ENCODE measurements around the gene CTSK.
"Not testable (repeated sequence)": the region's sequence is repeated elsewhere in the genome, so short reads cannot be mapped to it uniquely, and the experiment has no call there.

CTSK gene

GRCh38 chr1:150807249-150808023 is 624 bp downstream of the CTSK start:
- Histone ChIP-seq H3K27me3 (replicated peaks; ENCODE audit: control insufficient read depth, insufficient read depth, low read length, poor library complexity, severe bottlenecking) (no peaks in the 10 kb centered on the region), H3K4me3 (ENCODE audit: insufficient read depth, low read depth, low read length, poor library complexity, severe bottlenecking) (no peak overlapping the region), H3K36me3 (ENCODE audit: control insufficient read depth, insufficient read depth, low read length) (peaks cover 16% of the 10 kb centered on the region), H3K4me1 (ENCODE audit: control insufficient read depth, insufficient read depth, low read length, poor library complexity, severe bottlenecking) (no peaks in the 10 kb centered on the region), H3K27ac (ENCODE audit: insufficient read depth, low read length, poor library complexity, severe bottlenecking) (no peak overlapping the region), H3K9me3 (ENCODE audit: control insufficient read depth, low read length) (no peaks in the 10 kb centered on the region)
- DNase-seq: no peak

- Histone ChIP-seq H3K27ac (ENCODE audit: insufficient read depth, low read length, poor library complexity, severe bottlenecking) (no peak overlapping the region), H3K27me3 (replicated peaks; ENCODE audit: control insufficient read depth, insufficient read depth, low read length, poor library complexity, severe bottlenecking) (no peaks in the 10 kb centered on the region), H3K4me1 (ENCODE audit: control insufficient read depth, insufficient read depth, low read length, poor library complexity, severe bottlenecking) (no peaks in the 10 kb centered on the region), H3K36me3 (ENCODE audit: control insufficient read depth, insufficient read depth, low read length) (peaks cover 1% of the 10 kb centered on the region), H3K4me3 (ENCODE audit: insufficient read depth, low read depth, low read length, poor library complexity, severe bottlenecking) (no peak overlapping the region), H3K9me3 (ENCODE audit: control insufficient read depth, low read length) (no peaks in the 10 kb centered on the region)
- DNase-seq: no peak
Measured at GRCh38 chr1:150805899-150806298, 2.2 kb downstream of the CTSK start.

GRCh38 chr1:150804671-150805070 is 3.4 kb downstream of the CTSK start:
- no peak for DNase-seq
- H3K27me3 ChIP-seq (replicated peaks; ENCODE audit: control insufficient read depth, insufficient read depth, low read length, poor library complexity, severe bottlenecking): no peaks in the 10 kb centered on the region
- no peaks in the 10 kb centered on the region for H3K9me3 ChIP-seq (ENCODE audit: control insufficient read depth, low read length)
- no peak overlapping the region for H3K27ac ChIP-seq (ENCODE audit: insufficient read depth, low read length, poor library complexity, severe bottlenecking)
- H3K4me3 ChIP-seq (ENCODE audit: insufficient read depth, low read depth, low read length, poor library complexity, severe bottlenecking): no peak overlapping the region
- H3K36me3 ChIP-seq (ENCODE audit: control insufficient read depth, insufficient read depth, low read length): no peaks in the 10 kb centered on the region
- no peaks in the 10 kb centered on the region for H3K4me1 ChIP-seq (ENCODE audit: control insufficient read depth, insufficient read depth, low read length, poor library complexity, severe bottlenecking)

- no peak for DNase-seq
- no peaks in the 10 kb centered on the region for H3K9me3 ChIP-seq (ENCODE audit: control insufficient read depth, low read length)
- no peak overlapping the region for H3K27ac ChIP-seq (ENCODE audit: insufficient read depth, low read length, poor library complexity, severe bottlenecking)
- H3K27me3 ChIP-seq (replicated peaks; ENCODE audit: control insufficient read depth, insufficient read depth, low read length, poor library complexity, severe bottlenecking): no peaks in the 10 kb centered on the region
- H3K4me1 ChIP-seq (ENCODE audit: control insufficient read depth, insufficient read depth, low read length, poor library complexity, severe bottlenecking): no peaks in the 10 kb centered on the region
- no peak overlapping the region for H3K4me3 ChIP-seq (ENCODE audit: insufficient read depth, low read depth, low read length, poor library complexity, severe bottlenecking)
- H3K36me3 ChIP-seq (ENCODE audit: control insufficient read depth, insufficient read depth, low read length): peaks cover 10% of the 10 kb centered on the region
Measured at GRCh38 chr1:150799089-150799488, 9.0 kb downstream of the CTSK start.

- peaks cover 10% of the 10 kb centered on the region for H3K36me3 ChIP-seq (ENCODE audit: control insufficient read depth, insufficient read depth, low read length)
- H3K4me3 ChIP-seq (ENCODE audit: insufficient read depth, low read depth, low read length, poor library complexity, severe bottlenecking): no peak overlapping the region
- no peaks in the 10 kb centered on the region for H3K4me1 ChIP-seq (ENCODE audit: control insufficient read depth, insufficient read depth, low read length, poor library complexity, severe bottlenecking)
- H3K9me3 ChIP-seq (ENCODE audit: control insufficient read depth, low read length): no peaks in the 10 kb centered on the region
- DNase-seq: no peak
- H3K27ac ChIP-seq (ENCODE audit: insufficient read depth, low read length, poor library complexity, severe bottlenecking): no peak overlapping the region
- H3K27me3 ChIP-seq (replicated peaks; ENCODE audit: control insufficient read depth, insufficient read depth, low read length, poor library complexity, severe bottlenecking): no peaks in the 10 kb centered on the region
Measured at GRCh38 chr1:150798525-150798924, 9.5 kb downstream of the CTSK start.

- DNase-seq: no peak
- Histone ChIP-seq H3K36me3 (ENCODE audit: control insufficient read depth, insufficient read depth, low read length) (peaks cover 10% of the 10 kb centered on the region), H3K4me3 (ENCODE audit: insufficient read depth, low read depth, low read length, poor library complexity, severe bottlenecking) (no peak overlapping the region), H3K4me1 (ENCODE audit: control insufficient read depth, insufficient read depth, low read length, poor library complexity, severe bottlenecking) (no peaks in the 10 kb centered on the region), H3K9me3 (ENCODE audit: control insufficient read depth, low read length) (no peaks in the 10 kb centered on the region), H3K27ac (ENCODE audit: insufficient read depth, low read length, poor library complexity, severe bottlenecking) (no peak overlapping the region), H3K27me3 (replicated peaks; ENCODE audit: control insufficient read depth, insufficient read depth, low read length, poor library complexity, severe bottlenecking) (no peaks in the 10 kb centered on the region)
Measured at GRCh38 chr1:150796374-150796773, 11.7 kb downstream of the CTSK start.

- DNase-seq; H3K4me3 ChIP-seq (ENCODE audit: insufficient read depth, low read depth, low read length, poor library complexity, severe bottlenecking); H3K27ac ChIP-seq (ENCODE audit: insufficient read depth, low read length, poor library complexity, severe bottlenecking); H3K36me3 ChIP-seq (ENCODE audit: control insufficient read depth, insufficient read depth, low read length); H3K27me3 ChIP-seq (replicated peaks; ENCODE audit: control insufficient read depth, insufficient read depth, low read length, poor library complexity, severe bottlenecking); H3K4me1 ChIP-seq (ENCODE audit: control insufficient read depth, insufficient read depth, low read length, poor library complexity, severe bottlenecking); H3K9me3 ChIP-seq (ENCODE audit: control insufficient read depth, low read length): not testable (repeated sequence)
Measured at GRCh38 chr1:150793778-150794177, 14.3 kb downstream of the CTSK start.

GRCh38 chr1:150793221-150793620 is 14.8 kb downstream of the CTSK start:
- DNase-seq: no peak
- Histone ChIP-seq H3K4me1 (ENCODE audit: control insufficient read depth, insufficient read depth, low read length, poor library complexity, severe bottlenecking) (no peaks in the 10 kb centered on the region), H3K9me3 (ENCODE audit: control insufficient read depth, low read length) (no peaks in the 10 kb centered on the region), H3K36me3 (ENCODE audit: control insufficient read depth, insufficient read depth, low read length) (peaks cover 2% of the 10 kb centered on the region), H3K4me3 (ENCODE audit: insufficient read depth, low read depth, low read length, poor library complexity, severe bottlenecking) (no peak overlapping the region), H3K27ac (ENCODE audit: insufficient read depth, low read length, poor library complexity, severe bottlenecking) (no peak overlapping the region), H3K27me3 (replicated peaks; ENCODE audit: control insufficient read depth, insufficient read depth, low read length, poor library complexity, severe bottlenecking) (no peaks in the 10 kb centered on the region)

- H3K4me3 ChIP-seq (ENCODE audit: insufficient read depth, low read depth, low read length, poor library complexity, severe bottlenecking): no peak overlapping the region
- no peaks in the 10 kb centered on the region for H3K9me3 ChIP-seq (ENCODE audit: control insufficient read depth, low read length)
- DNase-seq: no peak
- no peak overlapping the region for H3K27ac ChIP-seq (ENCODE audit: insufficient read depth, low read length, poor library complexity, severe bottlenecking)
- no peaks in the 10 kb centered on the region for H3K36me3 ChIP-seq (ENCODE audit: control insufficient read depth, insufficient read depth, low read length)
- no peaks in the 10 kb centered on the region for H3K27me3 ChIP-seq (replicated peaks; ENCODE audit: control insufficient read depth, insufficient read depth, low read length, poor library complexity, severe bottlenecking)
- no peaks in the 10 kb centered on the region for H3K4me1 ChIP-seq (ENCODE audit: control insufficient read depth, insufficient read depth, low read length, poor library complexity, severe bottlenecking)
Measured at GRCh38 chr1:150791585-150791984, 16.5 kb downstream of the CTSK start.

- H3K9me3 ChIP-seq (ENCODE audit: control insufficient read depth, low read length): no peaks in the 10 kb centered on the region
- H3K4me3 ChIP-seq (ENCODE audit: insufficient read depth, low read depth, low read length, poor library complexity, severe bottlenecking): no peak overlapping the region
- H3K27me3 ChIP-seq (replicated peaks; ENCODE audit: control insufficient read depth, insufficient read depth, low read length, poor library complexity, severe bottlenecking): no peaks in the 10 kb centered on the region
- H3K27ac ChIP-seq (ENCODE audit: insufficient read depth, low read length, poor library complexity, severe bottlenecking): no peak overlapping the region
- DNase-seq: no peak
- H3K36me3 ChIP-seq (ENCODE audit: control insufficient read depth, insufficient read depth, low read length): no peaks in the 10 kb centered on the region
- no peaks in the 10 kb centered on the region for H3K4me1 ChIP-seq (ENCODE audit: control insufficient read depth, insufficient read depth, low read length, poor library complexity, severe bottlenecking)
Measured at GRCh38 chr1:150789396-150789795, 18.7 kb downstream of the CTSK start.

All from effector memory CD4-positive, alpha-beta T cell (primary cell).